SU-DHL-6 (cell line): ENCODE data around the gene OR6S1.
A peak's percentile ranks its signal among the peaks of the same experiment; 100 is the strongest.

Source experiments
- H2AFZ ChIP-seq: fragments of 200-600 bp; sonication (generic); 2 replicates; pipeline ENCODE4 v1.6.1; 2014; ENCODE audit warnings: low read depth, mild to moderate bottlenecking, moderate library complexity, mixed read lengths, antibody characterized with exemption, low read length; ENCODE audit not compliant: severe bottlenecking
- H3F3A ChIP-seq: fragments of 200-600 bp; shearing (Covaris generic); 2 replicates; pipeline ENCODE4 v1.6.0; 2016; ENCODE audit warnings: antibody characterized with exemption, mild to moderate bottlenecking; ENCODE audit not compliant: insufficient read depth
- H3K27ac ChIP-seq: fragments of 200-600 bp; sonication (generic); 2 replicates; pipeline ENCODE4 v1.5.1; 2016; ENCODE audit warnings: low read depth, mild to moderate bottlenecking, low read length, moderate library complexity, mixed read lengths
- H3K27me3 ChIP-seq: fragments of 200-600 bp; sonication (generic), shearing (Covaris generic); 2 replicates; pipeline ENCODE4 v1.6.0; 2014; ENCODE audit warnings: mild to moderate bottlenecking, low read length
- H3K36me3 ChIP-seq: fragments of 200-600 bp; sonication (generic); 2 replicates; pipeline ENCODE4 v1.6.1; 2014; ENCODE audit warnings: mild to moderate bottlenecking, low read length, mixed read lengths
- H3K4me2 ChIP-seq: fragments of 300-600, 200-600 bp; shearing (Covaris generic), sonication (generic); 2 replicates; pipeline ENCODE4 v1.6.0; 2014; ENCODE audit warnings: low read length, low read depth, mild to moderate bottlenecking; ENCODE audit not compliant: poor library complexity, severe bottlenecking
- H3K4me3 ChIP-seq: fragments of 200-600 bp; sonication (generic); 2 replicates; pipeline ENCODE4 v1.5.1; 2014; ENCODE audit warnings: antibody characterized with exemption, low read length, mild to moderate bottlenecking, mixed read lengths; ENCODE audit not compliant: insufficient read depth, poor library complexity, severe bottlenecking
- H3K79me2 ChIP-seq: fragments of 200-600 bp; sonication (generic); 2 replicates; pipeline ENCODE4 v1.6.1; 2014; ENCODE audit warnings: mild to moderate bottlenecking, low read length, moderate library complexity; ENCODE audit not compliant: insufficient read depth
- H3K9ac ChIP-seq: fragments of 200-600 bp; sonication (generic); 2 replicates; pipeline ENCODE4 v1.7.0; 2014; ENCODE audit warnings: mild to moderate bottlenecking, low read length
- H3K9me2 ChIP-seq: fragments of 200-600 bp; sonication (generic); replicated peaks from 2 replicates; pipeline ENCODE4 v1.6.1; 2014; ENCODE audit warnings: low read length; ENCODE audit not compliant: insufficient read depth
- H3K9me3 ChIP-seq: fragments of 200-600 bp; sonication (generic); 2 replicates; pipeline ENCODE4 v1.6.1; 2014; ENCODE audit warnings: low read length, mixed read lengths; ENCODE audit not compliant: insufficient read depth
- H4K20me1 ChIP-seq: fragments of 200-600 bp; sonication (generic); 2 replicates; pipeline ENCODE4 v1.6.1; 2014; ENCODE audit warnings: low read depth, mild to moderate bottlenecking, antibody characterized with exemption, low read length, moderate library complexity, mixed read lengths
- CTCF ChIP-seq: fragments of 200-600 bp; sonication (generic); IDR thresholded peaks from one replicate; pipeline ENCODE4 v1.5.1; 2017; ENCODE audit warnings: antibody characterized with exemption, mild to moderate bottlenecking, low read length, moderate library complexity; ENCODE audit not compliant: insufficient read depth, poor library complexity, severe bottlenecking
- EZH2phosphoT487 ChIP-seq: fragments of 200-600 bp; sonication (generic), shearing (Covaris generic); conservative IDR thresholded peaks from 2 replicates; pipeline ENCODE4 v1.6.1; 2018; ENCODE audit warnings: mild to moderate bottlenecking, antibody characterized with exemption, low read length, moderate library complexity, mixed read lengths

Gene OR6S1

GRCh38 chr14:20612403-20612802 is 29.1 kb downstream of the OR6S1 start:
- Histone ChIP-seq H3K4me2 (peak overlapping the region; percentile 53), H3K9me2 (no peaks in the 10 kb centered on the region), H3K27me3 (no peaks in the 10 kb centered on the region), H3K36me3 (no peaks in the 10 kb centered on the region), H4K20me1 (no peaks in the 10 kb centered on the region), H3K9ac (no peak overlapping the region), H3K27ac (no peak overlapping the region), H3K9me3 (no peaks in the 10 kb centered on the region), H2AFZ (no peak overlapping the region), H3F3A (peaks cover 25% of the 10 kb centered on the region; the same call in 1 of the 2 replicates), H3K4me3 (no peak overlapping the region), H3K79me2 (no peaks in the 10 kb centered on the region)
- TF ChIP-seq EZH2phosphoT487 (no peak), CTCF (no peak)

- Histone ChIP-seq H3K36me3 (no peaks in the 10 kb centered on the region), H3K4me3 (no peak overlapping the region), H3K79me2 (no peaks in the 10 kb centered on the region), H3K9ac (no peak overlapping the region), H3K9me2 (no peaks in the 10 kb centered on the region), H3K27me3 (no peaks in the 10 kb centered on the region), H3F3A (peaks cover 25% of the 10 kb centered on the region; the same call in 1 of the 2 replicates), H3K9me3 (no peaks in the 10 kb centered on the region), H4K20me1 (no peaks in the 10 kb centered on the region), H3K27ac (no peak overlapping the region), H3K4me2 (peak overlapping the region; percentile 12), H2AFZ (no peak overlapping the region)
- no peak for TF ChIP-seq CTCF
- no peak for TF ChIP-seq EZH2phosphoT487
Observed at GRCh38 chr14:20611277-20611676, 30.2 kb downstream of the OR6S1 start.

GRCh38 chr14:20610002-20610765 is 31.3 kb downstream of the OR6S1 start:
- no peaks in the 10 kb centered on the region for H3K9me3 ChIP-seq
- no peak overlapping the region for H3K27ac ChIP-seq
- H4K20me1 ChIP-seq = no peaks in the 10 kb centered on the region
- H3K79me2 ChIP-seq = no peaks in the 10 kb centered on the region
- H3K4me3 ChIP-seq = peak overlapping the region; percentile 76
- H3K4me2 ChIP-seq = peak overlapping the region; percentile 69
- H3K9me2 ChIP-seq = no peaks in the 10 kb centered on the region
- no peaks in the 10 kb centered on the region for H3K27me3 ChIP-seq
- TF ChIP-seq EZH2phosphoT487 = no peak
- no peak for TF ChIP-seq CTCF
- H3F3A ChIP-seq = peaks cover 25% of the 10 kb centered on the region; the same call in 1 of the 2 replicates
- peak overlapping the region; percentile 92 for H2AFZ ChIP-seq
- no peaks in the 10 kb centered on the region for H3K36me3 ChIP-seq
- H3K9ac ChIP-seq = peak overlapping the region; percentile 56
